SK-N-SH treated with all-trans-retinoic acid at 6 μM for 48 hours (cell line): ENCODE data around the gene NFAT5.

ENCODE experiments used
- ARNTL ChIP-seq: fragments of 450-650 bp; formaldehyde crosslinking; IDR thresholded peaks from 2 replicates; pipeline ENCODE4 v1.5.0; 2020; ENCODE audit warnings: low read depth, mild to moderate bottlenecking, moderate library complexity, borderline replicate concordance
- ISL1 ChIP-seq: fragments of 250-450 bp; sonication (Bioruptor Pico); IDR thresholded peaks from 2 replicates; pipeline ENCODE4 v2.1.2; 2022; ENCODE audit warnings: mild to moderate bottlenecking, moderate library complexity
- OSR1 ChIP-seq: fragments of 250-450 bp; sonication (Bioruptor Pico); IDR thresholded peaks from 2 replicates; pipeline ENCODE4 v1.8.0; 2022; ENCODE audit warnings: moderate library complexity, mild to moderate bottlenecking, inconsistent platforms
- PPARA ChIP-seq: fragments of 250-450 bp; sonication (Bioruptor Pico); IDR thresholded peaks from 2 replicates; pipeline ENCODE4 v1.5.0; 2020; ENCODE audit warnings: mild to moderate bottlenecking, borderline replicate concordance
- RARB ChIP-seq: fragments of 250-450 bp; sonication (Bioruptor Pico); IDR thresholded peaks from 2 replicates; pipeline ENCODE4 v1.8.0; 2021; ENCODE audit warnings: mild to moderate bottlenecking, moderate library complexity
- TCF4 ChIP-seq: fragments of 250-450 bp; sonication (Bioruptor Pico); IDR thresholded peaks from 2 replicates; pipeline ENCODE4 v1.8.0; 2021; ENCODE audit warnings: mild to moderate bottlenecking, moderate library complexity, borderline replicate concordance
- ZFP3 ChIP-seq: fragments of 250-450 bp; sonication (Bioruptor Pico); IDR thresholded peaks from 2 replicates; pipeline ENCODE4 v1.5.0; 2020; ENCODE audit warnings: mild to moderate bottlenecking, moderate library complexity
- ZNF8 ChIP-seq: fragments of 450-650 bp; formaldehyde crosslinking; IDR thresholded peaks from 2 replicates; pipeline ENCODE4 v1.5.0; 2020; ENCODE audit warnings: mild to moderate bottlenecking, moderate library complexity
- TF ChIP-seq, protein P1 (sequence below): fragments of 250-450 bp; sonication (Bioruptor Pico); IDR thresholded peaks from 2 replicates; pipeline ENCODE4 v1.8.0; 2020; ENCODE audit warnings: mild to moderate bottlenecking, moderate library complexity, borderline replicate concordance
- TF ChIP-seq, protein P2 (sequence below): fragments of 250-450 bp; sonication (Bioruptor Pico); IDR thresholded peaks from 2 replicates; pipeline ENCODE4 v1.5.0; 2020; ENCODE audit warnings: mild to moderate bottlenecking, moderate library complexity

DNA sequence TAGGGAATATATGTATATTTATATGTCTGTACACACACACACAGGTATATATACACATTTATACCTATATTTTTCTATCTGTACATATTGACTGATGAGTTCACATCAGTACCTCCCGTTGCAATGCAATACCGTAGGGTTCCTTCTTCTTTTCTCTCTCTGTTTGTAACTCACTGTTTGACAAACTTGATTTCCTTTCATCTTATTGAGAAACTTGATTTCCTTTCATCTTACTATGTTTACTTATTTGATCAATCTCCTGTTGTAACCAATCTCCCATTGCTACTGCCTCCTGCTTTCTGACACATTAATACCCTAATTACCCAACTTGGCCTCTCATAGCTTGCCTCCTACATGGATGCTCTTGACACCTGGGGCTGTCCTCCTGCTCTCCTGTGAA is 49.8 kb downstream of the NFAT5 start:
- TF ChIP-seq, protein P1, sequence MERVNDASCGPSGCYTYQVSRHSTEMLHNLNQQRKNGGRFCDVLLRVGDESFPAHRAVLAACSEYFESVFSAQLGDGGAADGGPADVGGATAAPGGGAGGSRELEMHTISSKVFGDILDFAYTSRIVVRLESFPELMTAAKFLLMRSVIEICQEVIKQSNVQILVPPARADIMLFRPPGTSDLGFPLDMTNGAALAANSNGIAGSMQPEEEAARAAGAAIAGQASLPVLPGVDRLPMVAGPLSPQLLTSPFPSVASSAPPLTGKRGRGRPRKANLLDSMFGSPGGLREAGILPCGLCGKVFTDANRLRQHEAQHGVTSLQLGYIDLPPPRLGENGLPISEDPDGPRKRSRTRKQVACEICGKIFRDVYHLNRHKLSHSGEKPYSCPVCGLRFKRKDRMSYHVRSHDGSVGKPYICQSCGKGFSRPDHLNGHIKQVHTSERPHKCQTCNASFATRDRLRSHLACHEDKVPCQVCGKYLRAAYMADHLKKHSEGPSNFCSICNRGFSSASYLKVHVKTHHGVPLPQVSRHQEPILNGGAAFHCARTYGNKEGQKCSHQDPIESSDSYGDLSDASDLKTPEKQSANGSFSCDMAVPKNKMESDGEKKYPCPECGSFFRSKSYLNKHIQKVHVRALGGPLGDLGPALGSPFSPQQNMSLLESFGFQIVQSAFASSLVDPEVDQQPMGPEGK: no peak
- TF ChIP-seq RARB (no peak), ARNTL (no peak), TCF4 (CRISPR knock-in tag) (no peak), ZFP3 (CRISPR knock-in tag) (no peak), OSR1 (CRISPR knock-in tag) (no peak), ZNF8 (no peak), ISL1 (CRISPR knock-in tag) (no peak), PPARA (CRISPR knock-in tag) (no peak)
- TF ChIP-seq, protein P2, sequence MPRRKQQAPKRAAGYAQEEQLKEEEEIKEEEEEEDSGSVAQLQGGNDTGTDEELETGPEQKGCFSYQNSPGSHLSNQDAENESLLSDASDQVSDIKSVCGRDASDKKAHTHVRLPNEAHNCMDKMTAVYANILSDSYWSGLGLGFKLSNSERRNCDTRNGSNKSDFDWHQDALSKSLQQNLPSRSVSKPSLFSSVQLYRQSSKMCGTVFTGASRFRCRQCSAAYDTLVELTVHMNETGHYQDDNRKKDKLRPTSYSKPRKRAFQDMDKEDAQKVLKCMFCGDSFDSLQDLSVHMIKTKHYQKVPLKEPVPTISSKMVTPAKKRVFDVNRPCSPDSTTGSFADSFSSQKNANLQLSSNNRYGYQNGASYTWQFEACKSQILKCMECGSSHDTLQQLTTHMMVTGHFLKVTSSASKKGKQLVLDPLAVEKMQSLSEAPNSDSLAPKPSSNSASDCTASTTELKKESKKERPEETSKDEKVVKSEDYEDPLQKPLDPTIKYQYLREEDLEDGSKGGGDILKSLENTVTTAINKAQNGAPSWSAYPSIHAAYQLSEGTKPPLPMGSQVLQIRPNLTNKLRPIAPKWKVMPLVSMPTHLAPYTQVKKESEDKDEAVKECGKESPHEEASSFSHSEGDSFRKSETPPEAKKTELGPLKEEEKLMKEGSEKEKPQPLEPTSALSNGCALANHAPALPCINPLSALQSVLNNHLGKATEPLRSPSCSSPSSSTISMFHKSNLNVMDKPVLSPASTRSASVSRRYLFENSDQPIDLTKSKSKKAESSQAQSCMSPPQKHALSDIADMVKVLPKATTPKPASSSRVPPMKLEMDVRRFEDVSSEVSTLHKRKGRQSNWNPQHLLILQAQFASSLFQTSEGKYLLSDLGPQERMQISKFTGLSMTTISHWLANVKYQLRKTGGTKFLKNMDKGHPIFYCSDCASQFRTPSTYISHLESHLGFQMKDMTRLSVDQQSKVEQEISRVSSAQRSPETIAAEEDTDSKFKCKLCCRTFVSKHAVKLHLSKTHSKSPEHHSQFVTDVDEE (CRISPR knock-in tag): no peak
